GM23338 (cell line): ENCODE results near the gene RAPGEF4.

Experiments used
- CREB1 ChIP-seq: fragments of 250-450 bp; sonication (Bioruptor Pico); IDR thresholded peaks from 2 replicates; pipeline ENCODE4 v1.5.0; 2020; ENCODE audit warnings: low read depth, mild to moderate bottlenecking, moderate library complexity
- CTCF ChIP-seq, 2 experiments: fragments of 200-600 bp in 1 of 2; sonication (generic) in 1 of 2; conservative IDR thresholded peaks; 2 replicates each; pipeline versions ENCODE4 v1.5.1 to v1.6.1; 2016 to 2017; ENCODE audit warnings: antibody characterized with exemption in 2 of 2, low read depth in 2 of 2, mild to moderate bottlenecking in 2 of 2, moderate library complexity in 1 of 2
- EZH2 ChIP-seq: fragments of 200-600 bp; sonication (generic); IDR thresholded peaks from one replicate; pipeline ENCODE4 v1.8.0; 2017; ENCODE audit warnings: antibody characterized with exemption, mild to moderate bottlenecking, low read depth; ENCODE audit not compliant: unreplicated experiment
- EZH2phosphoT487 ChIP-seq: fragments of 200-600 bp; sonication (generic); IDR thresholded peaks from one replicate; pipeline ENCODE4 v1.8.1; 2018; ENCODE audit warnings: antibody characterized with exemption; ENCODE audit not compliant: unreplicated experiment
- JUNB ChIP-seq: IDR thresholded peaks from one replicate; pipeline ENCODE4 v1.6.1; 2016; ENCODE audit warnings: antibody characterized with exemption; ENCODE audit not compliant: unreplicated experiment
- NANOG ChIP-seq: IDR thresholded peaks from 2 replicates; pipeline ENCODE4 v1.6.1; 2016; ENCODE audit warnings: antibody characterized with exemption, borderline replicate concordance
- POLR2AphosphoS5 ChIP-seq: IDR thresholded peaks from 2 replicates; pipeline ENCODE4 v1.6.1; 2016; ENCODE audit warnings: antibody characterized with exemption, low read depth
- ZNF114 ChIP-seq: fragments of 250-450 bp; sonication (Bioruptor Pico); IDR thresholded peaks from 2 replicates; pipeline ENCODE4 v1.5.0; 2020; ENCODE audit warnings: mild to moderate bottlenecking, moderate library complexity
- ZNF331 ChIP-seq: fragments of 250-450 bp; sonication (Bioruptor Pico); IDR thresholded peaks from 2 replicates; pipeline ENCODE4 v1.5.0; 2020; ENCODE audit warnings: low read depth, mild to moderate bottlenecking, moderate library complexity
- TF ChIP-seq, protein P1 (sequence below): IDR thresholded peaks from one replicate; pipeline ENCODE4 v1.6.1; 2018; ENCODE audit warnings: antibody characterized with exemption; ENCODE audit not compliant: unreplicated experiment
- TF ChIP-seq, protein P2 (sequence below): fragments of 250-450 bp; sonication (Bioruptor Pico); IDR thresholded peaks from 2 replicates; pipeline ENCODE4 v1.5.0; 2020; ENCODE audit warnings: mild to moderate bottlenecking, moderate library complexity

- TF ChIP-seq CTCF (conservative IDR thresholded peaks at IDR 0.05; ENCODE audit: low read depth in 2 of 2) (no peak), EZH2 (no peak), EZH2phosphoT487 (no peak), JUNB (no peak), CREB1 (CRISPR knock-in tag) (no peak), POLR2AphosphoS5 (no peak), NANOG (no peak), ZNF114 (CRISPR knock-in tag) (no peak), ZNF331 (CRISPR knock-in tag) (no peak)
- TF ChIP-seq, protein P1, sequence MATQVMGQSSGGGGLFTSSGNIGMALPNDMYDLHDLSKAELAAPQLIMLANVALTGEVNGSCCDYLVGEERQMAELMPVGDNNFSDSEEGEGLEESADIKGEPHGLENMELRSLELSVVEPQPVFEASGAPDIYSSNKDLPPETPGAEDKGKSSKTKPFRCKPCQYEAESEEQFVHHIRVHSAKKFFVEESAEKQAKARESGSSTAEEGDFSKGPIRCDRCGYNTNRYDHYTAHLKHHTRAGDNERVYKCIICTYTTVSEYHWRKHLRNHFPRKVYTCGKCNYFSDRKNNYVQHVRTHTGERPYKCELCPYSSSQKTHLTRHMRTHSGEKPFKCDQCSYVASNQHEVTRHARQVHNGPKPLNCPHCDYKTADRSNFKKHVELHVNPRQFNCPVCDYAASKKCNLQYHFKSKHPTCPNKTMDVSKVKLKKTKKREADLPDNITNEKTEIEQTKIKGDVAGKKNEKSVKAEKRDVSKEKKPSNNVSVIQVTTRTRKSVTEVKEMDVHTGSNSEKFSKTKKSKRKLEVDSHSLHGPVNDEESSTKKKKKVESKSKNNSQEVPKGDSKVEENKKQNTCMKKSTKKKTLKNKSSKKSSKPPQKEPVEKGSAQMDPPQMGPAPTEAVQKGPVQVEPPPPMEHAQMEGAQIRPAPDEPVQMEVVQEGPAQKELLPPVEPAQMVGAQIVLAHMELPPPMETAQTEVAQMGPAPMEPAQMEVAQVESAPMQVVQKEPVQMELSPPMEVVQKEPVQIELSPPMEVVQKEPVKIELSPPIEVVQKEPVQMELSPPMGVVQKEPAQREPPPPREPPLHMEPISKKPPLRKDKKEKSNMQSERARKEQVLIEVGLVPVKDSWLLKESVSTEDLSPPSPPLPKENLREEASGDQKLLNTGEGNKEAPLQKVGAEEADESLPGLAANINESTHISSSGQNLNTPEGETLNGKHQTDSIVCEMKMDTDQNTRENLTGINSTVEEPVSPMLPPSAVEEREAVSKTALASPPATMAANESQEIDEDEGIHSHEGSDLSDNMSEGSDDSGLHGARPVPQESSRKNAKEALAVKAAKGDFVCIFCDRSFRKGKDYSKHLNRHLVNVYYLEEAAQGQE: no peak
- TF ChIP-seq, protein P2, sequence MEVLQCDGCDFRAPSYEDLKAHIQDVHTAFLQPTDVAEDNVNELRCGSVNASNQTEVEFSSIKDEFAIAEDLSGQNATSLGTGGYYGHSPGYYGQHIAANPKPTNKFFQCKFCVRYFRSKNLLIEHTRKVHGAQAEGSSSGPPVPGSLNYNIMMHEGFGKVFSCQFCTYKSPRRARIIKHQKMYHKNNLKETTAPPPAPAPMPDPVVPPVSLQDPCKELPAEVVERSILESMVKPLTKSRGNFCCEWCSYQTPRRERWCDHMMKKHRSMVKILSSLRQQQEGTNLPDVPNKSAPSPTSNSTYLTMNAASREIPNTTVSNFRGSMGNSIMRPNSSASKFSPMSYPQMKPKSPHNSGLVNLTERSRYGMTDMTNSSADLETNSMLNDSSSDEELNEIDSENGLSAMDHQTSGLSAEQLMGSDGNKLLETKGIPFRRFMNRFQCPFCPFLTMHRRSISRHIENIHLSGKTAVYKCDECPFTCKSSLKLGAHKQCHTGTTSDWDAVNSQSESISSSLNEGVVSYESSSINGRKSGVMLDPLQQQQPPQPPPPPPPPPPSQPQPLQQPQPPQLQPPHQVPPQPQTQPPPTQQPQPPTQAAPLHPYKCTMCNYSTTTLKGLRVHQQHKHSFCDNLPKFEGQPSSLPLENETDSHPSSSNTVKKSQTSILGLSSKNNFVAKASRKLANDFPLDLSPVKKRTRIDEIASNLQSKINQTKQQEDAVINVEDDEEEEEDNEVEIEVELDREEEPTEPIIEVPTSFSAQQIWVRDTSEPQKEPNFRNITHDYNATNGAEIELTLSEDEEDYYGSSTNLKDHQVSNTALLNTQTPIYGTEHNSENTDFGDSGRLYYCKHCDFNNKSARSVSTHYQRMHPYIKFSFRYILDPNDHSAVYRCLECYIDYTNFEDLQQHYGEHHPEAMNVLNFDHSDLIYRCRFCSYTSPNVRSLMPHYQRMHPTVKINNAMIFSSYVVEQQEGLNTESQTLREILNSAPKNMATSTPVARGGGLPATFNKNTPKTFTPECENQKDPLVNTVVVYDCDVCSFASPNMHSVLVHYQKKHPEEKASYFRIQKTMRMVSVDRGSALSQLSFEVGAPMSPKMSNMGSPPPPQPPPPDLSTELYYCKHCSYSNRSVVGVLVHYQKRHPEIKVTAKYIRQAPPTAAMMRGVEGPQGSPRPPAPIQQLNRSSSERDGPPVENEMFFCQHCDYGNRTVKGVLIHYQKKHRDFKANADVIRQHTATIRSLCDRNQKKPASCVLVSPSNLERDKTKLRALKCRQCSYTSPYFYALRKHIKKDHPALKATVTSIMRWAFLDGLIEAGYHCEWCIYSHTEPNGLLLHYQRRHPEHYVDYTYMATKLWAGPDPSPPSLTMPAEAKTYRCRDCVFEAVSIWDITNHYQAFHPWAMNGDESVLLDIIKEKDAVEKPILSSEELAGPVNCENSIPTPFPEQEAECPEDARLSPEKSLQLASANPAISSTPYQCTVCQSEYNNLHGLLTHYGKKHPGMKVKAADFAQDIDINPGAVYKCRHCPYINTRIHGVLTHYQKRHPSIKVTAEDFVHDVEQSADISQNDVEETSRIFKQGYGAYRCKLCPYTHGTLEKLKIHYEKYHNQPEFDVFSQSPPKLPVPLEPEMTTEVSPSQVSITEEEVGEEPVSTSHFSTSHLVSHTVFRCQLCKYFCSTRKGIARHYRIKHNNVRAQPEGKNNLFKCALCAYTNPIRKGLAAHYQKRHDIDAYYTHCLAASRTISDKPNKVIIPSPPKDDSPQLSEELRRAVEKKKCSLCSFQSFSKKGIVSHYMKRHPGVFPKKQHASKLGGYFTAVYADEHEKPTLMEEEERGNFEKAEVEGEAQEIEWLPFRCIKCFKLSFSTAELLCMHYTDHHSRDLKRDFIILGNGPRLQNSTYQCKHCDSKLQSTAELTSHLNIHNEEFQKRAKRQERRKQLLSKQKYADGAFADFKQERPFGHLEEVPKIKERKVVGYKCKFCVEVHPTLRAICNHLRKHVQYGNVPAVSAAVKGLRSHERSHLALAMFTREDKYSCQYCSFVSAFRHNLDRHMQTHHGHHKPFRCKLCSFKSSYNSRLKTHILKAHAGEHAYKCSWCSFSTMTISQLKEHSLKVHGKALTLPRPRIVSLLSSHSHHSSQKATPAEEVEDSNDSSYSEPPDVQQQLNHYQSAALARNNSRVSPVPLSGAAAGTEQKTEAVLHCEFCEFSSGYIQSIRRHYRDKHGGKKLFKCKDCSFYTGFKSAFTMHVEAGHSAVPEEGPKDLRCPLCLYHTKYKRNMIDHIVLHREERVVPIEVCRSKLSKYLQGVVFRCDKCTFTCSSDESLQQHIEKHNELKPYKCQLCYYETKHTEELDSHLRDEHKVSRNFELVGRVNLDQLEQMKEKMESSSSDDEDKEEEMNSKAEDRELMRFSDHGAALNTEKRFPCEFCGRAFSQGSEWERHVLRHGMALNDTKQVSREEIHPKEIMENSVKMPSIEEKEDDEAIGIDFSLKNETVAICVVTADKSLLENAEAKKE (CRISPR knock-in tag): no peak
Observed at GRCh38 chr2:172962824-172963223, 227.2 kb downstream of the RAPGEF4 start.
